Stimulated activated naive CD4-positive, alpha-beta T cell treated with Interleukin-2 at 50 U/mL for 16 hours (primary cell): ENCODE data around the gene NCR3LG1.
"Not testable (repeated sequence)": the region's sequence is repeated elsewhere in the genome, so short reads cannot be mapped to it uniquely, and the experiment has no call there.

Source experiments
- DNase-seq: peaks from one replicate; lab custom pipeline; 2025; lab: John Stamatoyannopoulos, UW

NCR3LG1 gene

GRCh38 chr11:17412488-17413180 lies 61.0 kb downstream of the NCR3LG1 start:
- DNase-seq = no peak

- no peak for DNase-seq
These were observed 62.1 kb downstream of the NCR3LG1 start for GRCh38 chr11:17413414-17414316.

GRCh38 chr11:17414317-17414737 lies 62.7 kb downstream of the NCR3LG1 start:
- no peak for DNase-seq

GRCh38 chr11:17414992-17415391 lies 63.4 kb downstream of the NCR3LG1 start:
- DNase-seq = no peak

- no peak for DNase-seq
These were observed 64.0 kb downstream of the NCR3LG1 start for GRCh38 chr11:17415523-17416104.

- no peak for DNase-seq
These were observed 64.9 kb downstream of the NCR3LG1 start for GRCh38 chr11:17416492-17416891.

- no peak for DNase-seq
These were observed 67.0 kb downstream of the NCR3LG1 start for GRCh38 chr11:17418444-17419081.

- no peak for DNase-seq
These were observed 70.2 kb downstream of the NCR3LG1 start for GRCh38 chr11:17421781-17422180.

GRCh38 chr11:17423533-17424310 lies 72.1 kb downstream of the NCR3LG1 start:
- no peak for DNase-seq

GRCh38 chr11:17426233-17426632 lies 74.6 kb downstream of the NCR3LG1 start:
- DNase-seq = not testable (repeated sequence)
